GM21526 (cell line): ENCODE data around the gene KRT6C.
"Not testable (repeated sequence)": the region's sequence is repeated elsewhere in the genome, so short reads cannot be mapped to it uniquely, and the experiment has no call there.

Experiments
- ATAC-seq: cut with Tn5 transposase; IDR thresholded peaks from one replicate; pipeline ENCODE4 v1.9.1; 2021; ENCODE audit warnings: moderate library complexity; ENCODE audit not compliant: unreplicated experiment, low FRiP score

Gene KRT6C

DNA sequence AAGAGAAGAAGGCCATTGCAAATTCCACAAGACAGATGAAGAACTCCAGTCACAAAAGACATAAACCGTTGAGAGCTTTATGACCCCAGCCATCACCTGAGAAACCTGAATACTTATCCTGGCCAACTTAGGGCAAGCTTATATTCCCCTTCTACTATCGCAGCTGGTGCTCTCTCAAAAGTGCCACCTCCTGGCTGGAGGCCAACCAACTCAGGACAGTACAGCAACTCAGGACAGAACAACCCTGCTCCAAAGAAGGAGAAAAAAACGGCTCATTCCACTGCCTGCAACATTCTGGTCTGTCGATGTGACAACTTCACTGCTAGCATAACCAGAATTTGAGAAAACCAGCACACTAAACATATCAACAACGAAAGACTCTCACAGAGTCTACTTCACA, 11.9 kb downstream of the KRT6C start:
- no peak for ATAC-seq

DNA sequence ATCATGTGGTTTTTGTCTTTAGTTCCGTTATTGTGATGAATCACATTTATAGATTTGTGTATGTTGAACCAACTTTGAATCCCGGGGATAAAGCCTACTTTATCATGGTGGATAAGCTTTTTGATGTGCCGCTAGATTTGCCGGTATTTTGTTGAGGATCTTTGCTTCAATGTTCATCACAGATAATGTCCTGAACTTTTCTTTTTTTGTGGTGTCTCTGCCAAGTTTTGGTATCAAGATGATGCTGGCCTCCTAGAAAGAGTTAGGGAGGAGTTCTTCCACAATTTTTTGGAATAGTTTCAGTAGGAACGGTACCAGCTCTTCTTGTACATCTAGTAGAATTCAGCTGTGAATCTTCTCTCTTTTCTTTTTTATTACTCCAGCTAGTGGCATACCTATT, 14.7 kb downstream of the KRT6C start:
- ATAC-seq: no peak

DNA sequence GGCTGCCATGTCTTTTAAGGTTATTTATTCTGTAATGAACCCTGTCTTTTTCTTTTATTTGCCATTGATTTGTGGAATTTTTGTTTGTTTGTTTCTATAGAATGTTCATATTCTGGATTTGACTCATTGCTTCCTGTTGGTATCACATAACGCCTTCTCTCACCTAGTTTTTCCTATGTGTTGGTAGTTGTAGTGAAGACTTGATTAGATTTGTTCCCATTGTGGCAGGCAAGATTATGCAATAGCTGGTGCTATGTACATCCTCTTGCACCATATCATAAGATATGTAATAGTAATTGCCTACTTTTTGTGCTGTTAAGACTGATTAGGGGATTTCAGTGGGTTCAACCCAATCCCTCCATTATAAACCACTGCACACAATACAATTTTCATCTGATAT, 17.8 kb downstream of the KRT6C start:
- no peak for ATAC-seq

DNA sequence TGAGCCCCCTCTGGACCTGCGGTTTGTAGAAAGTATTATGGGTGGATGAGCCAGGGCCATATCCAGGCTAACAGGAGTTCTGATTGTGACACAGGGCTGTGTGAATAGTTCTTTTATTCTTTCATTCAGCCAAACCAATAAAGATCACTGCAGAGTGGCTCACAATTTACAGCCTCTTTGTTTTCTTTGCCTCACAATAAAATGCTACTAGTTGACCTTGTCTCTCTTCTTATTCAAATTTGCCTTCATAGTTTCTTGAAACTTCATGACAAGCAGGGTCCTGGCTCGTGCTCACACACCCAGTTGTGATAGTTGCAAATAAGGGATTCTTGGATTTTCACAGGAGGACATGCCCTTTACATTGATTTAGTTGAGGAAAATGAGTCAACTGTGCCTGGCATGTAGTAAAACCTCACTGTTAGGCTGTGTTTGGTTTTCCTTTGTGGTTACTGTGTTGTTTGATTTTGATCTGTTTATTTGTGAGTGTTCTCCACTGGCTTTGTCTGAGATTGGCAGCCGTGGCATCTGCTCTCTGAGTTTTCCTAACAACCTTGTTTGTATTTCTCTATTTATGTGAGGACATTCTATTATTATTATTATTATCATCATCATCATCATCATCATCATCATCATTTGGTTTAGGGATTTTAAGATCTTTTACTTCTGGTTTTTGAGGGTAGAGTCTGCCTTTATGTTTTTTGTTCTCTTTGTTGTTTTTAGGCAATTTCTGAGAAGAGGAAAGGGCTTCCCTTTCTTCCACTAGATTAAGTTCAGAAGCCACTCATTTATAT, 19.0 kb downstream of the KRT6C start:
- ATAC-seq: no peak

DNA sequence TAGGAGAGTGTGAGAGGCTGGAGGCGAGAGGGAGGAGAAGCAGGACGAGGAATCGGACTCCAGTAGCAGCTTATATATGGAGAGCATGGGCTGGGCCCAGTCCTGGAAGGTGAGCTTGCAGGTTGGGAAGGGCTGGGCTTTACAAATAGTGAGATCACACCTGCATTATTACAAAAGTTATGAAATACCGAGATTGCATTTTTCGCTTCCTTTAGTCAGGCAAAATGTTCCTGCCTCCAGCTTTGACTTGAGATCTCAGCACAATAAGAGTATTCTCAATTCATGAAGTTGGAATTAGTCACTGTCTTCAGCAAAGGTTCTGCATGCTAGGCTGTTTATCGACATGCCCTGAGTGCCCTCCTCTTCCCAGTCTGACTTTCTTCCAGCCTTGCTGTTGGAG, 21.5 kb downstream of the KRT6C start, which contains the start of gene KRT6B:
Gene KRT6B (minus strand): TSS at position 46 of the 400 bp plus-strand sequence. CDS start 68 bp downstream, outside the sequence.
- no peak for ATAC-seq

DNA sequence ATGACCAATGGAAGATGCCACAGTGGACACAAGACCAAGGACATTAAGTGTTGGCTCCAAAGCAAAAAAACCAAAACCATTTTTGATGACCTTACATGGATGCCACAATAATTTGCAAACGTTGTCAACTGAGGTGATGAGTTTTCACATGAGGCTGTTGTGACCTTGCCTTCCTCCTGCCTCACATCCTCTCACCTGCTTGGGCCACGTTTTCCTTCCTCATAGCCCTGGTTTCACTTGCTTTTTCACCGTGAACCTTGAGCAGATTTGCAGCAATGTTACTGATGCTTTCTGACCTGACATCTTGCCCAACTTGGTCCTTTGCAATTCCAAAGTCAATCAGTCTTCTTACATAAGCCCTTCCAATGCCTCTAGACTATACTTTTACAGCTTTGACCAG, 25.4 kb downstream of the KRT6C start:
- no peak for ATAC-seq

DNA sequence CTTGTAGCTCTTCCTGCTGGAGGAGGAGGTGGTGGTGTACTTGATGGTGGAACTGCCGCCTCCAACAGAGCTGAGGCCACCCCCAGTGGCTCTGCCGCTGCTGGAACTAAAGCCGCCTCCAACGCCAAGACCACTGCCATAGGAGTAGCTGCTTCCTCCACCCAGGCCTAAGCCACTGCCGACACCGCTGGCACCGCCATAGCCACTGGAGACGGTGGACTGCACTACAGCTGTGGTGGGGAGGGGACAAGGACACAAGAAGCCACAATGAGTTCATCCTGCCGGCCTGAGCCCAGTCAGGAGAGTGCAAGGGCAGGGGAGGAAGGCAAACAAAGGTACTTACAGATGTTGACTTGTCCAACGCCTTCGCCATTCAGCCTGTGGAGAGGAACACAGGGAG, 26.4 kb downstream of the KRT6C start:
- not testable (repeated sequence) for ATAC-seq

DNA sequence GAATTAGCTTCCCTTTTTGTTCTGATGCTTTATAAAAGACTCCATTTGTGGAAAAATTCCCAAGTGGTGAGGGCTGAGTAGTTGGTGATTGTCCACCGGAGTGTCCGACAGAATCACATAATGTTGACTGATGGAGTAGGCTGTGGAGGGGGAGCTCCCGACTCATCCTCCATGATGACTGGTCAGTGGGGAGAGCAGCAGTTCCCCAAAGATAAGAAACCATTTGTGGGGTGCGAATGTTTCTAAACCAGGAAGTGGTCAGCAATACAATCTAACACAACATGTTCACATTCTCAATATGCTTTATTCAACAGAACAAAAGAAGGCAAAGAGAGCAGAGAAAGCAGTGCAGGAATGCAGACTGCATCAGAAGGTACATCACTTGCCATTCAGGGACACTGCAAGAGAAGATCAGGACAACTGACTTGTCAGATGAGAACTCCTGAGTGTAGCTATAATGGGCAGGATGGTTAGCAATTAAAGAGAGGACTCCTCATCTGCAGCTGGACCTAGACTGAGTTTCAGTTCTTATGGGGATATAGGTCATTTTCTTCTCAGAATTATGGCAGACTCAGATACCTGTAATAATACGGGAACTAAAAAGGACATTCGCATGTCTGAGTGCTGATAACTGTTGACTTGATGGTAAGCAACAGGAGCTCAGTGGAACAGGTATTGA, 27.1 kb downstream of the KRT6C start:
- no peak for ATAC-seq

DNA sequence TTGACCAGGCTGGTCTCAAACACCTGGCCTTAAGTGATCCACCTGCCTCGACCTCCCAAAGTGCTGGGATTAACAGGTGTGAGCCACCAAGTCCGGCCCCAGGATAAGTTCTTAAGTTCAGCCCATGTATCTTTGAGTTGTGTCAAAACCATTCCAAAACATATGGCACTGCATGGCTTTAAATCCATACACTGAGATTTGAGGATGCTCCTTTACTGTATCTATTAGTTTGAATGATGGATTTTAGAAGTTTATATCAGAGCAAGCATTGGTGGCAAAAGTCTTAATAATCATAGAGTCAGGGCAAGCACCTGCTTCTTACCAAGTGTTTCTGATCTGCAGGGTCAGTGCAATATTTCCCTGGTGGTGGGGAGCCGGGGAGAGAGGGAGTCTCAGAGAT, 27.7 kb downstream of the KRT6C start:
- no peak for ATAC-seq

DNA sequence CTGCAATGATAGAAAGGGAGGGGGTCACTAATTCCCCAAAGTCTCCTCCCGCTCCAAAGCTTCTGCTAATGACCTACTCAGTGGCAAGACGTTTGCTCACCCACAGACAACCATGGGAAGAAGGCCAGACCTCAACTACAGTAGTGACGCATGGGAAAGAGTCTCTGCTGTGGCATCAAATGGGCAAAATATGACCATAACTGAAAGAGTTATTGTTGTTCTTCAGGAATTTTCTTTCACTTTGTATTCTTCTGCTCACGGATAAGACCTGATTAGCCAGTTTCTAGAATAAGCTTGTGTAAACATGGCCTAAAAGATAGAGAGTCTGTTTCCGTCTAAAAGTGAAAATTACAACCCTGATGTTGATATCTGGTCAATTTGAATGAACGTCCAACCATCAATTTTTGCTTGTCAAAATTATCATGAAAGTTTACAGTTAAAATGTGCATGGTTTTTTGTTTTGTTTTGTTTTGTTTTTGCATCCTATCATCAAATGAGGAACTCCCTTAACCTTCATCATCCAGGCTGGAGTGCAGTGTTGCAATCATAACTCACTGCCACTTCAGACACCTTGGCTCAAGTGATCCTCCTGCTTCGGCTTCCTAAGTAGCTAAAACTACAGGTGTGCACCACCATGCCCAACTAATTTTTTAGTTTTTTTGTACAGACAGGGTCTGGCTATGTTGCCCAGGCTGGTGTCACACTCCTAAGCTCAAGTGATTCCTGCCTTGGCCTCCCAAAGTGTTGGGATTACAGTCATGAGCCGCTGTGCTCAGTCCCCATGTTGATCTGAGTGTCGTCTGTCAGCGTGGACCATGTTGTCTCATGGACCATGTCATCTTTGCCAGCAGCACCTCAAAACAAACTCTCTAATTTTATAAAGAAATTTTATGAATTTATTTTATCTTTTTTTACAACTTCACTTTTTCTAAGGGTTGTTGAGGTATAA, 28.7 kb downstream of the KRT6C start:
- ATAC-seq: no peak

DNA sequence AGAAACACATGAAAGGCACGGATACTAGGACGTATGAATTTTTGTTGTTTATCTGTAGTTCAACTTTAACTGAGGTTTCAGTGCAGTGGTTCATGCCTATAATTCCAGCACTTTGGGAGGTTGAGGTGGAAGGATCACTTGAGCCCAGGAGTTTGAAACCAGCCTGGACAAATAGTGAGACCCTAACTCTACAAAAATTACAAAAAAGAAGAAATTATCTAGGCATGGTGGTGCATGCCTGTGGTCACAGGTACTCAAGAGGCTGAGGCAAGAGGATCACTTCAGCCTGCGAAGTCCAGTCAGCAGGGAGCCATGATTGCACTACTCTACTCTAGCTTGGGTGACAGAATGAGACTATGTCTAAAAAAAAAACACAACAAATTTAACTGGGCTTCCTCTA, 29.6 kb downstream of the KRT6C start:
- no peak for ATAC-seq

DNA sequence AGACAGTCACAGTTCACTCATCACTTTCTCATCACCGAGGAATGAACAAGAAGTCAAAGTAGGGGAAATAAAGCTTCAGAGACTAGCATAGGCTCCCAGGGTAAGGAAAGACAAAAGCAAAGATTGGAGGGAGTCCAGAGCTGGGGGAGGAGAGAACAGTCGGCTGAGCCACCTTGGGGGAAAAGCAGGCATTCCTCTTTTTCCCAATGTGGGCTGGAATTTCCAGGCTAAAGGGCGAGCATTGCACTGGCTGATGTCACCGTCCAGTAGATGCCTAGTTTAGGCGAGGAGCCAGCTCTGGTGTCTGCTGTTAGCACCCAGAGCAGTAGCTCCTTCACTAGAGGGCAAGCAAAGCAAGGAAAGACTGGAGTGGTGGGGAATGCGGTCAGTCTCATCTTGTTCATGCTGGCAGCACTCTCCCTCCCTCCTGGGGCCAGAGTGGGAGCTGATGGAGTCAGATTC, 31.0 kb downstream of the KRT6C start:
- ATAC-seq: no peak

DNA sequence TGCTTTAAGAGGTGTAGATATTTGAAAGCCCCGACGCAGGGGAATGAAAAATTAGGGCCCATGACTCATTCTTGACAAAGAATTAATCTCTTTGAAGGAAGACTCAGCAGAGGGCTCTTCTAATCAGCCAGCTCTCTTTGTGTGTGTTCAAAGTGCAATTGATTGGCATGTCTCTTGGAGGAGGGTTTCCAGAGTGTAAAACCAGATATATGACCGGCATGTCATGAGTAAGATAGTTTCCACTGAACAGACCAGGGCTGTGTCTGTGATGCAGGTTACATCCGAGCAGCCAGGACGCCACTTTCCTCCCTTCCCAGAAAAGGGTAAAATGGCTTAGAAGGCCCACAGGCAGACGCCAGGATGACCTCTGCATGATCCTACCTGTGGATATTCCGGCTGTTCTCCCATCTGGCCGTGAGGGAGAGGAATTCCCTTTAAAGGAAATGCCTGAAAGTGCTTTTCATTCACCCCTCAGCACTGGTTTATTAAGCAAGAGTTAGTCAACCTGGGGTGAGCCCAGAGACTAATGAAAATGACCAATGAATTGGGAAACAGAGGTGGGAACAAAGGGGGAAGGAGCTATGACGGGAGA, 32.2 kb downstream of the KRT6C start:
- ATAC-seq: no peak

DNA sequence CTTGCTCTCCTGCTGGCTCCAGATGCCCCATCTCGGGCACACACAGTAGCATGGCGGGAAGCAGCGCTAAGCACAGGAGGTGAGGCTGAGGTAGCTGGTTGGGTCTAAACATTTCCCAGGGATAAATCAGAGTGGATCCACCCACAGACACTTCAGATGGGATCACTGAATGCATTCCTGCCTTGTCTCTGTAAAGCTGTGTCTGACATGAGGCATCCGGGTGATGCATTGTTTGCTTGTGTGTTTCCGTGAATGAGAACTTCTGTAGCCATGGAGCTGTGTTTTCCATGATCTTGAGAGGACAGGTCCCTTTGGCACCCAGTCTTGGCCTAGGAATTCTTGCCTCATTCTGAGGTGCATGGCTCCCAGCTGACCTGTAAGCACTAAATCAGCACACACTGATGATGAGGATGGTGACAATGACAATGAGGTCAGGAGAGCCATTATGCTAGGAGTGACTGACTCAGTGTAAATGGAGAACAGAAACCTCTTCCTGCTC, 32.7 kb downstream of the KRT6C start:
- no peak for ATAC-seq

DNA sequence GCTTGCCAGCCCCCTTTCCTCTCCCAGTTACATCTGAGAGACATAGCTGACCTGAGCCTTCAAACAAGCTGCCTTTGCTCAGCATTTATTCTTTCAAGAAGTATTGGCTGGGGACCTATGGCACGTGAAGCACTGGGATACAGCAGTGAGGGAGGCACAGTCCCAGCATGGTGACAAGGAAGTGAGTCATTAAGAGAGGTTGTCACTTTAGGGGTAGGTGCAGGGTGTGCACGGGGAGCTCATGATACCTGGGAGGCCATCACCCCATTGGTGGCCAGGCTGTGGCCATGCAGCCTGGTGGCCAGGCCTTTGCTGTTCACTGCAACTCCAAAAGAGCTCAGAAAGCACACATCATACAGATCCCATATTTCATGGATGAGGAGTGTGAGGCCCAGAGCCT, 33.8 kb downstream of the KRT6C start:
- ATAC-seq: no peak

DNA sequence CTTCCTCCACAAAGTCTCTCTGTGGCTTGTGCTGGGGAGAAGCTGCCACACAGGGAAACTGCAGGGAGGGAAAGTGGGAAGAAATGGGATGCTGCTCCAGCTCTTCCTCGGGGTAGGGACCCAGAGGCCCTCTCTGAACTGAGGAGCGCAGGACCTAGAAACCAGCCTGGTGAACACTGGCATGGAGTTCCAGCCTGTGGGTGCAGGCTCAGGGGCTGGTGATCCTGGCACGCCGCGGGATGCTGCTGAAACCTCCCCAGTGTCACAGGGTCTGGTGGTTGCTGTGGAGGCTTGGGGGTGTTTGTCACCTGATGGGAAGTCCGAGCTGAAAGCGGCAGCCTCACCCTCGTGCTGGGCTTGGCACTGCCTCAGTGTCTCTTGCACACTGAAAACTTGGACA, 34.2 kb downstream of the KRT6C start:
- no peak for ATAC-seq

DNA sequence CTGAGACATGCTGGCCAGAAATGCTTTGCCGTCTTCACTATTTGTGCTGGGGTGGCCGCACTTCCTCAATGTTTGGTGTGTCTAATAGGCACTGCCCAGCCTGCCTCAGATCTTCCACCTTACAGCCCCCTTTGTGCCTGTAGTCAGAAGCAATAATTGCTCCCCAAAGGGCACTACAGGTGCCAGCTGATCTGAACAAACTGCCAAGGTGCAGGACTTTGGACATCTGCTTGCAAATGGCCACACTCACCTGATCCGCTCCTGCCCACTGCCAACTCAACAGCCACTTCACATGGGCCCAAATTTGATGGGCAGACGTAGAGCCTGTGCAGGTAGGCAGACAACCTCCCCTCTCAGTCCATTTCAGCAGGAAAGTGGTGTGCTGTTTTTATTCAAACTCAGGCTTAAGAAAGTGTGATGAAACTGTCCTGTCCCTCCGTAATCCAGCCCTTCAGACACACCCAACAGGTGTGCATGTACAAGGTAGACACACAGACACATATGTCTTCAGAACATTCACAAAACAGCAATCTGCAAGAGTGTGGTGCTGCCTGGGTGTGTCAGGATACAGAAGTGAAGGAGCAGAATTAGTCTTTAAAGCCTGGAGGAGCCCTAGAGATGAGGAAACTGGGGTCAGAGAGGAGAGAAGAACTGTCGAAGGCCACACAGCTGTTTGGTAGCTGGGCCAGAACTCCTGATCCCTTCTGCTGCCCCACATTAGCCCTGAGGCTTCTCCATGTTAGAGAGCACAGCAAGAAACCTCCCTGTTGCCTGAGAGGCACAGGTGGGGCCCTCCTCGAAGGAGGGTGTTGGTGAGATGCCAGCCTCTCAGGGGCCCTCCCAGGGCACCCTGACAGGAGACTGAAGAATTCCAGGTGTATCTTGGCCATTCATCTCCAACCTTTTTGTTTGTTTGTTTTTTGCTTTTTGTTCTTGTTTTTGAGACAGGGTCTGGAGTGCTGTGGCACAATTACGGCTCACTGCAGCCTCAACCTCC, 35.0 kb downstream of the KRT6C start:
- ATAC-seq: no peak

DNA sequence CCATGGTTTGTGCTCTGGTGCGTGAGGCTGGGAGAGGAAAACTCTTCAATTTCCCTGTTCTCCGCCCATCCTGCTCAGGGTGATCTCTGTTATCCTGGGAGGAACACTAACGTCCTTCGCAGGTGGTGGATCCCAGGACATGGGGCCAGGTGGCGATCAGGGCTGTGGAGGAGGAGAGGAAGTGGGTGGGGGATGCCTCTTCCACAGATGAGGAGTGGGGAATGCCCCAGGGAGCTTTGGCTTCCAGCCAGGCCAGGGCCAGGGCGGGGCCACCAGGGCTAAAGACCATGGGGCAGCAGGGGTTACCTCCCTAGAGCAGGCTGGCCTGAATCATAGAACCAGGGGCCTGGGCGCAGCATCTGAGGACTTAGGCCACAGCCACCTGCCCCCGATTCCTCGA, 36.1 kb downstream of the KRT6C start:
- ATAC-seq: no peak

DNA sequence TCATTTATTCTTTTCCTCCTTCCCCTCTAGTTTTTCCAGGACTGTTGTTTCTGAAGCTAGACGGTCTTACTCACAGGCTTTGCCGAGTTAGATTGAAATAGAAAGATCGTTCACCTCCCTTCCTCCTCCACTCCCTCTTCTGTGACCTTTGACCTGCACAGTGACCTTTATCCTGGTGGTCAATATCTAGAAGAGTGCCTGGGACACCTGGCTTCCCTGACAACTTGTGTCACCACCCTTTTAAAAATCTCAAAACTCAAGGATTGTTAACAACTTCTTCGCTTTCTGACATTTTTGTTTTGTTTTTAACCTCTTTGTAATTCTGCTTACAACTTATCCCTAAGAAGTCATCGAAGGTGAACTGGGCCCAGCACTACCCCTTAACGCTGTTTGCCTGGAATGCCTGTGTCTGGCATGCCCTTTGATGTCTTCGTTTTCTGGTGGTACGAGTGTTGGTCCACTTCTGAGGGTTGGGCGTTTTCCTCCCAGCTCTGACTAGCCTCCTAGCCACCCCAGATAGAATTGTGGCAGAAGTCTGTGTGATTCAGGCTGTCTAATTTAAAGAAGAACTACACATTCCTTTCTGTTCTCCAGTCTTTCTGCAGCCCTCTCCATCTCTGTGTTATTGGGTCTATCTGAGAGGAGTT, 36.7 kb downstream of the KRT6C start:
- no peak for ATAC-seq
